AG04450 (cell line): ENCODE results near the gene FMC1. TPM values are rescaled to one million over a fixed set of nuclear protein-coding genes. Genes with fewer than 3 reads are reported as not detected.

Source experiments
- polyA plus RNA-seq: library from polyadenylated mRNA; depleted of rRNA; stranded (reverse); fragments of >200 nt; gene quantifications from 2 replicates; pipeline ENCODE4 v1.2.3, GENCODE V29; 2011; rRNA removed
- small RNA-seq: library from RNA; depleted of rRNA; stranded (forward); fragments of <200 nt; gene quantifications from one replicate; pipeline ENCODE3, GENCODE V24; 2012; ENCODE audit warnings: low read depth; ENCODE audit not compliant: insufficient read length

The FMC1 gene
- polyA plus RNA-seq, 1 experiment, result 8.8 TPM

Small RNAs within 50 kb of the gene (small RNA-seq; reads per million reads assigned to genes)
- not detected for gene RNU6-206P

Other genes starting within 250 kb of the FMC1 start
- 21.7 and 25.3 TPM in 2 replicates for gene ZC3HAV1, start 231.6 kb upstream of the FMC1 start, polyA plus RNA-seq
- gene UBN2, start 110.1 kb upstream of the FMC1 start, polyA plus RNA-seq, result 3.3 and 4.7 TPM in 2 replicates
- 31.2 and 45.7 TPM in 2 replicates for gene LUC7L2, start 18.6 kb downstream of the FMC1 start, polyA plus RNA-seq
- not detected in 2 replicates for gene KLRG2, start 142.3 kb downstream of the FMC1 start, polyA plus RNA-seq
- gene CLEC2L, start 182.3 kb downstream of the FMC1 start, polyA plus RNA-seq, result not detected in 2 replicates